ENCODE data around the gene FBXL13. TPM values are rescaled to one million over a fixed set of nuclear protein-coding genes. Genes with fewer than 3 reads are reported as not detected.

Gene FBXL13
- total and polyA plus RNA-seq, 10 of the 15 experiments (the other 5 are each of a cell fraction or from before 2014, with no cell fraction given), result 0.08 to 0.95 (median 0.28) TPM; not detected in 2

- ChIA-PET CTCF (no interaction called here), SMC1A (ENCODE audit: uncharacterized antibody, unreplicated experiment) (no interaction called here), RAD21 (ENCODE audit: unreplicated experiment) (no interaction called here), POLR2A (no interaction called here)
- H3K4me2 ChIP-seq (ENCODE audit: control insufficient read depth, insufficient read depth), result no peak overlapping the region
- FAIRE-seq (no peak), ATAC-seq (no peak), DNase-seq (ENCODE audit: low read depth, low spot score) (no peak)
- H3K9ac ChIP-seq (ENCODE audit: control insufficient read depth, insufficient read depth, low read length), result no peak overlapping the region
- no peaks in the 10 kb centered on the region for H3K27me3 ChIP-seq (replicated peaks in 1 of 2; ENCODE audit: control insufficient read depth in 2 of 2, insufficient read depth in 2 of 2, low read length in 1 of 2)
- WGBS (ENCODE audit: insufficient coverage, insufficient replicate concordance, low lambda C conversion rate, missing lambda C conversion rate), result 95% methylated on average over 2 of the region's 2 CpGs
- no peak overlapping the region for H2AFZ ChIP-seq (ENCODE audit: control insufficient read depth, low read depth, low read length)
- no peak overlapping the region for H3K4me3 ChIP-seq
- H3K36me3 ChIP-seq (ENCODE audit: control insufficient read depth in 2 of 2, insufficient read depth in 2 of 2, low read length in 1 of 2), result no peaks in the 10 kb centered on the region
- no peaks in the 10 kb centered on the region for H3K9me3 ChIP-seq (replicated peaks; ENCODE audit: control insufficient read depth, insufficient read depth, low read length)
- no TSS peak for BruUV-seq (replicated peaks)
- H4K20me1 ChIP-seq (ENCODE audit: control insufficient read depth, insufficient read depth), result no peaks in the 10 kb centered on the region
- intact Hi-C loops (cut with micrococcal nuclease; ENCODE audit: unreplicated experiment) (no loop called here), in situ Hi-C loops (cut with MboI) (no loop called here)
- H3K27ac ChIP-seq (ENCODE audit: control insufficient read depth, insufficient read depth), result no peak overlapping the region
- H3K4me1 ChIP-seq (ENCODE audit: control insufficient read depth, insufficient read depth, low read length), result peaks cover 10% of the 10 kb centered on the region
- TF ChIP-seq ZZZ3 (IDR thresholded peaks at IDR 0.05; ENCODE audit: control insufficient read depth, insufficient read length, low read depth) (no peak), SUZ12 (IDR thresholded peaks at IDR 0.05; ENCODE audit: unreplicated experiment) (no peak), CTCF (IDR thresholded peaks at IDR 0.05 in 2 of 3, conservative IDR thresholded peaks at IDR 0.05 in 1 of 3; ENCODE audit: control insufficient read depth in 2 of 3, extremely low read depth in 1 of 3, insufficient read depth in 1 of 3, low read depth in 3 of 3, low read length in 3 of 3) (no peak), NBN (IDR thresholded peaks at IDR 0.05) (no peak), BHLHE40 (IDR thresholded peaks at IDR 0.05; ENCODE audit: borderline replicate concordance in 1 of 2, low read depth in 2 of 2, low read length in 1 of 2) (no peak), NR2F1 (conservative IDR thresholded peaks at IDR 0.05) (no peak), MTA3 (IDR thresholded peaks at IDR 0.05; ENCODE audit: borderline replicate concordance, low read length) (no peak)
- no peaks in the 10 kb centered on the region for H3K79me2 ChIP-seq (ENCODE audit: control insufficient read depth, insufficient read depth, low read length)
Measured at GRCh38 chr7:102845346-102845745, 229.2 kb downstream of the FBXL13 start.

Measured in GM12878 (cell line).